HG03575 (cell line): ENCODE data around the gene CCDC136.

ENCODE experiments used
- ATAC-seq: cut with Tn5 transposase; IDR thresholded peaks from one replicate; pipeline ENCODE4 v1.9.1; 2021; ENCODE audit not compliant: unreplicated experiment, insufficient number of reproducible peaks, low FRiP score; ENCODE audit errors: extremely low read depth

The CCDC136 gene

GRCh38 chr7:128827971-128828711 is 36.4 kb downstream of the CCDC136 start:
- no peak for ATAC-seq

GRCh38 chr7:128829391-128830166 is 37.8 kb downstream of the CCDC136 start:
- no peak for ATAC-seq

GRCh38 chr7:128830231-128831177 is 38.7 kb downstream of the CCDC136 start, which contains the start of gene FLNC:
Gene FLNC (plus strand): TSS chr7:128830406. CDS start chr7:128830638, 232 bp downstream.
- ATAC-seq: no peak

- no peak for ATAC-seq
Observed at GRCh38 chr7:128831178-128831993, 39.6 kb downstream of the CCDC136 start.

GRCh38 chr7:128831994-128832879 is 40.5 kb downstream of the CCDC136 start:
- ATAC-seq: no peak

GRCh38 chr7:128832880-128833147 is 41.0 kb downstream of the CCDC136 start:
- ATAC-seq: no peak

- no peak for ATAC-seq
Observed at GRCh38 chr7:128833148-128833945, 41.6 kb downstream of the CCDC136 start.

GRCh38 chr7:128833946-128834325 is 42.2 kb downstream of the CCDC136 start:
- ATAC-seq: no peak

GRCh38 chr7:128835231-128835751 is 43.5 kb downstream of the CCDC136 start:
- ATAC-seq: no peak

- ATAC-seq: no peak
Observed at GRCh38 chr7:128835790-128836641, 44.2 kb downstream of the CCDC136 start.

- ATAC-seq: no peak
Observed at GRCh38 chr7:128836729-128837348, 45.1 kb downstream of the CCDC136 start.

GRCh38 chr7:128837521-128837921 is 45.8 kb downstream of the CCDC136 start:
- ATAC-seq: no peak

GRCh38 chr7:128838109-128838779 is 46.5 kb downstream of the CCDC136 start:
- ATAC-seq: no peak

GRCh38 chr7:128838981-128839731 is 47.4 kb downstream of the CCDC136 start:
- no peak for ATAC-seq
